Activated CD8-positive, alpha-beta memory T cell treated with anti-CD3 and anti-CD28 coated beads, Interleukin-2, amount 50 U/mL, for 1 hour (primary cell): ENCODE results near the gene ZCCHC12.

Experiments used
- DNase-seq: peaks from one replicate; pipeline ENCODE4 v3.0.0-alpha.2; 2020; ENCODE audit errors: extremely low read depth

Gene ZCCHC12

DNA sequence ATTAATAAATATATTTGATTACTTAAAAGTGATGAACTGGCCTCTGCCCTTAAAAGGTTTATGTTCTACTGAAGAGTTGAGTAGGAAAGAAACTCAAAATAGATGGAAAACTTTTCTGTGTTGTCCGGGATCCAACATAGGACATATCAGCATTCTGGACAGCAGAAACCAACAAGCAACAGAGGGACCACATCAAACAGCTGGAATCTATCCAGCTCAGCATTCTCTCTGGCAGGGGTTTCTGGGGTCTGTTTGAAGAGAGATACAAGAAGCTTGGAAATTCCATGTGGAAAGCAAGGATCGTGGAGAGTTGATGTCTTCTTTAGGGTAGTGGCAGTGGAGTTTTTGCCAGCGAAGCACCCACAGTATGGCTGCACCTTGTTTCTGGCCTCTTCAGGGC, 43.6 kb downstream of the ZCCHC12 start:
- DNase-seq, result no peak

DNA sequence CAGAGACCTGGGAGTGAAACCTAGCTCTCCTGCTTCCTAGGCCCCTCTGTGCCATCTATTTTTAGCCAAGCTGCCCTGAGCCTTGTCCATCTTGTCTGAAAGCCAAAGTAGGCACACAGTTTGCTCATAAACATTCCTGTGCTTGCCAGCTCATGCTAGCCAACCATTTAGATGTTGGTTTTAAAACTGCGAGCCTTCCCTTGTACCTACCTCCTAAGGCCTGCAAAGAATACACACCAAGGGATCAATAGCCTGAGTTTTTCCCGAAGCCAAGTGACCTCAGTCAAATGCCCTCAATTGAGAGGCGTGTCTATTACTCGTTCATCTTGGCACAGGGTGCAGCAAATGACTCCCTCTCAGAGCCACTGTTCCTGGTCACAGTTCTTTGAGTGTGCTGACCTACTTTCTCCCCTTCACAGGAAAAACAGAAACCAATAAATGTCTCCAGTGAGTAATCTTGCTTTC, 48.5 kb downstream of the ZCCHC12 start:
- DNase-seq, result no peak
